Measurements from ENCODE around the gene RASA3. TPM values are rescaled to one million over a fixed set of nuclear protein-coding genes. Genes with fewer than 3 reads are reported as not detected.

RASA3 gene
- total and polyA plus RNA-seq, 9 of the 15 experiments (the other 6 are each of a cell fraction or from before 2014, with no cell fraction given) = 0.72 to 25.3 (median 14.4) TPM

GRCh38 chr13:114093118-114093517, 39.3 kb downstream of the RASA3 start:
- no peak for DNase-seq (ENCODE audit: extremely low read depth in 1 of 4, low spot score in 3 of 4)
- H3K27ac ChIP-seq (ENCODE audit: extremely low read depth, low read depth, low read length) = no peak overlapping the region
- ChIA-PET CTCF (ENCODE audit: low intra/inter-chr PET ratio) (no interaction called here), POLR2A (no interaction called here)
- no peak overlapping the region for H3K9ac ChIP-seq (ENCODE audit: insufficient read depth in 1 of 2, low read depth in 2 of 2, low read length in 2 of 2)
- H3K4me1 ChIP-seq (replicated peaks in 1 of 2; ENCODE audit: control insufficient read depth in 2 of 2, insufficient read depth in 2 of 2, low read length in 2 of 2) = peaks cover 0 to 7% of the 10 kb centered on the region in 2 experiments; a peak in 1 of 5 replicates
- intact Hi-C loops (cut with micrococcal nuclease) = no loop called here
- no peak for TF ChIP-seq KDM4B (IDR thresholded peaks at IDR 0.05; ENCODE audit: borderline replicate concordance in 2 of 2, low read depth in 1 of 2)
- TF ChIP-seq ZNF253 (CRISPR knock-in tag; conservative IDR thresholded peaks at IDR 0.05) = no peak
- no peak for TF ChIP-seq RCOR1 (IDR thresholded peaks at IDR 0.05; ENCODE audit: borderline replicate concordance in 1 of 2, low read depth in 2 of 2, low read length in 2 of 2)
- TF ChIP-seq CEBPB (tag; IDR thresholded peaks at IDR 0.05) = no peak
- no peak for TF ChIP-seq ZSCAN32 (CRISPR knock-in tag; IDR thresholded peaks at IDR 0.05)
- no peak for TF ChIP-seq RBM15 (IDR thresholded peaks at IDR 0.05; ENCODE audit: insufficient read depth, low read length)
- no peak for TF ChIP-seq TARDBP (IDR thresholded peaks at IDR 0.05)
- no peak for TF ChIP-seq JUN (IDR thresholded peaks at IDR 0.05; ENCODE audit: borderline replicate concordance, low read depth, low read length)
- no peak for TF ChIP-seq JUN (CRISPR knock-in tag; IDR thresholded peaks at IDR 0.05; ENCODE audit: borderline replicate concordance)
- TF ChIP-seq STAT5A (IDR thresholded peaks at IDR 0.05; ENCODE audit: borderline replicate concordance, low read length) = no peak
- TF ChIP-seq POU5F1 (IDR thresholded peaks at IDR 0.05; ENCODE audit: borderline replicate concordance, low read depth, low read length, partially characterized antibody) = no peak
- TF ChIP-seq EHMT2 (IDR thresholded peaks at IDR 0.05) = no peak
- no peak for TF ChIP-seq ILK (tag; IDR thresholded peaks at IDR 0.05; ENCODE audit: borderline replicate concordance, low read depth)
- TF ChIP-seq SPI1 (IDR thresholded peaks at IDR 0.05; ENCODE audit: borderline replicate concordance, low read depth, low read length) = no peak
- TF ChIP-seq STAT6 (CRISPR knock-in tag; IDR thresholded peaks at IDR 0.05) = no peak
- no peak for TF ChIP-seq IFI16 (CRISPR knock-in tag; IDR thresholded peaks at IDR 0.05)
- TF ChIP-seq ATF4 (CRISPR knock-in tag; IDR thresholded peaks at IDR 0.05) = no peak
- no peak for TF ChIP-seq ZNF274 (IDR thresholded peaks at IDR 0.05; ENCODE audit: borderline replicate concordance, low read depth, low read length)
- no peak for TF ChIP-seq STAG1 (CRISPR knock-in tag; IDR thresholded peaks at IDR 0.05; ENCODE audit: borderline replicate concordance)
- TF ChIP-seq FOXA1 (IDR thresholded peaks at IDR 0.05; ENCODE audit: borderline replicate concordance) = no peak
- H2AFZ ChIP-seq (ENCODE audit: low read depth, low read length) = no peak overlapping the region
- in situ Hi-C loops (cut with MboI) = no loop called here
- H3K27me3 ChIP-seq (ENCODE audit: control insufficient read depth in 2 of 2, insufficient read depth in 2 of 2, low read length in 2 of 2) = no peaks in the 10 kb centered on the region
- no peak for ATAC-seq
- H3K4me2 ChIP-seq (ENCODE audit: insufficient read depth, low read length) = no peak overlapping the region
- H3K36me3 ChIP-seq (ENCODE audit: control insufficient read depth, insufficient read depth, low read length) = no peaks in the 10 kb centered on the region
- no TSS peak for BruUV-seq (replicated peaks)
- no peaks in the 10 kb centered on the region for H4K20me1 ChIP-seq (replicated peaks; ENCODE audit: control insufficient read depth, insufficient read depth, low read length)
- no peak overlapping the region for H3K4me3 ChIP-seq
- peaks cover 19% of the 10 kb centered on the region for H3K79me2 ChIP-seq (ENCODE audit: control insufficient read depth, insufficient read depth, low read length)
- no peaks in the 10 kb centered on the region for H3K9me1 ChIP-seq (ENCODE audit: control insufficient read depth, insufficient read depth, low read length)
- FAIRE-seq = no peak
- H3K9me3 ChIP-seq (replicated peaks; ENCODE audit: control insufficient read depth, insufficient read depth, low read depth, low read length) = peaks cover 7% of the 10 kb centered on the region

Data from K562 (cell line).